Measurements from ENCODE around the gene NANOS3. TPM values are rescaled to one million over a fixed set of nuclear protein-coding genes. Genes with fewer than 3 reads are reported as not detected.

NANOS3 gene
- total and polyA plus RNA-seq, 10 of the 15 experiments (the other 5 are each of a cell fraction or from before 2014, with no cell fraction given) = 0.31 to 1.7 (median 0.81) TPM

DNA sequence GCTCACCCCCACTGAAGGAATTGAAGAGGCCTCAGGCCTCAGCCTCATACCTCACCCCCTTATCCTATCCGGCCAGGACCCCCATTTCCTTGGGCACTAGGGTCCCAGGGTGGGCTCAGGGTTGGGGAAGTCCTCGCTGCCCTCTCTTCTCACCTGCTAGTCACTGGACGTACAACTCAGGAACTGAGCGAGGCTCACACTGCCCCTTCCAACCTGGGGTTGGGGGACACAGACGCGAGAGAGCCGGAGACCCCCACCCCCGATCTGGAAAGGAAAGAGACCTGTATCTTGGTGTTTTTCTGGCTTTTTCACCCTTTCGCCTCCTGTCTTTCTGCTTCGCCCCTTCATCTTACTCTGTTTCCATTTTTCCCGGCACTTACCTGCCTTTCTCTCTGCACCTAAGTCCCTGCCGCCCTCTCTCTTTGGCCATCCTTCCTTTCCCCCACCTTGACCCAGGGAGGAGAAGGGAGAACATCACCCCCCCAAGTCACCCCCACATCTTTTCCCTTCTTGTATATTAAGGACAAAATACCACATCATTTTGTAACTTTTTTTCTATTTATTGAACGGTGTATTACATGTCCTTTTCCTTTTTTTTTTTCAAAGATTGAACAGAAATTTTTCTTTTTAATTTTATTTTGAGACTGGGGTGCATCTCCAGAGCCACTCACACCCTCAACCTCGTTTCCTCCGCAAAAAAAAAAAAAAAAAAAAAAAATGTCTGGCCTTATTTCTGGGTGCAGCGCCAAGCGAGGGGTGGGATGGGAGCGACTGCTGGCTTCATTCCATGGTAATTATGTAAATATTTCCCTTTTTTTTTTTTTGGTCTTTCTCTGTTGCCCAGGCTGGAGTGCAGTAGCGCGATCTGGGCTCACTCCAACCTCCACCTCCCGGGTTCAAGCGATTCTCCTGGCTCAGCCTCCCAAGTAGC lies 45.1 kb upstream of the NANOS3 start:
- intact Hi-C loops (cut with micrococcal nuclease; ENCODE audit: unreplicated experiment) = no loop called here
- H3K4me2 ChIP-seq (ENCODE audit: control insufficient read depth, insufficient read depth) = no peak overlapping the region
- H3K27ac ChIP-seq (ENCODE audit: control insufficient read depth, insufficient read depth) = no peak overlapping the region
- 97% methylated on average over 19 of the region's 22 CpGs for WGBS (ENCODE audit: insufficient coverage, insufficient replicate concordance, low lambda C conversion rate, missing lambda C conversion rate)
- no peak overlapping the region for H3K9ac ChIP-seq (ENCODE audit: control insufficient read depth, insufficient read depth, low read length)
- no peaks in the 10 kb centered on the region for H4K20me1 ChIP-seq (ENCODE audit: control insufficient read depth, insufficient read depth)
- no peak overlapping the region for H2AFZ ChIP-seq (ENCODE audit: control insufficient read depth, low read depth, low read length)
- no peak overlapping the region for H3K4me3 ChIP-seq
- ATAC-seq (no peak), DNase-seq (ENCODE audit: low read depth, low spot score) (no peak), FAIRE-seq (no peak)
- RAD21 ChIA-PET (ENCODE audit: unreplicated experiment) = no interaction called here
- TF ChIP-seq FOS (IDR thresholded peaks at IDR 0.05; ENCODE audit: borderline replicate concordance, extremely low read depth, insufficient read length) = no peak
- CTCF ChIA-PET = no interaction called here
- H3K9me3 ChIP-seq (replicated peaks; ENCODE audit: control insufficient read depth, insufficient read depth, low read length) = no peaks in the 10 kb centered on the region
- POLR2A ChIA-PET = no interaction called here
- H3K4me1 ChIP-seq (ENCODE audit: control insufficient read depth, insufficient read depth, low read length) = peaks cover 22% of the 10 kb centered on the region
- no peaks in the 10 kb centered on the region; the same call in none of the 2 replicates for H3K79me2 ChIP-seq (ENCODE audit: control insufficient read depth, insufficient read depth, low read length)
- no peaks in the 10 kb centered on the region for H3K27me3 ChIP-seq (replicated peaks in 1 of 2; ENCODE audit: control insufficient read depth in 2 of 2, insufficient read depth in 2 of 2, low read length in 1 of 2)
- in situ Hi-C loops (cut with MboI) = no loop called here
- H3K36me3 ChIP-seq (ENCODE audit: control insufficient read depth in 2 of 2, insufficient read depth in 2 of 2, low read length in 1 of 2) = peaks cover 0 to 3% of the 10 kb centered on the region in 2 experiments; a peak in 1 of 4 replicates
- SMC1A ChIA-PET (ENCODE audit: uncharacterized antibody, unreplicated experiment) = interaction anchor here (1.3 kb wide), 1 partner anchor 34 kb away, joined by 3 read pairs; no protein-coding TSS in a partner anchor
- BruUV-seq (replicated peaks) = no TSS peak

DNA sequence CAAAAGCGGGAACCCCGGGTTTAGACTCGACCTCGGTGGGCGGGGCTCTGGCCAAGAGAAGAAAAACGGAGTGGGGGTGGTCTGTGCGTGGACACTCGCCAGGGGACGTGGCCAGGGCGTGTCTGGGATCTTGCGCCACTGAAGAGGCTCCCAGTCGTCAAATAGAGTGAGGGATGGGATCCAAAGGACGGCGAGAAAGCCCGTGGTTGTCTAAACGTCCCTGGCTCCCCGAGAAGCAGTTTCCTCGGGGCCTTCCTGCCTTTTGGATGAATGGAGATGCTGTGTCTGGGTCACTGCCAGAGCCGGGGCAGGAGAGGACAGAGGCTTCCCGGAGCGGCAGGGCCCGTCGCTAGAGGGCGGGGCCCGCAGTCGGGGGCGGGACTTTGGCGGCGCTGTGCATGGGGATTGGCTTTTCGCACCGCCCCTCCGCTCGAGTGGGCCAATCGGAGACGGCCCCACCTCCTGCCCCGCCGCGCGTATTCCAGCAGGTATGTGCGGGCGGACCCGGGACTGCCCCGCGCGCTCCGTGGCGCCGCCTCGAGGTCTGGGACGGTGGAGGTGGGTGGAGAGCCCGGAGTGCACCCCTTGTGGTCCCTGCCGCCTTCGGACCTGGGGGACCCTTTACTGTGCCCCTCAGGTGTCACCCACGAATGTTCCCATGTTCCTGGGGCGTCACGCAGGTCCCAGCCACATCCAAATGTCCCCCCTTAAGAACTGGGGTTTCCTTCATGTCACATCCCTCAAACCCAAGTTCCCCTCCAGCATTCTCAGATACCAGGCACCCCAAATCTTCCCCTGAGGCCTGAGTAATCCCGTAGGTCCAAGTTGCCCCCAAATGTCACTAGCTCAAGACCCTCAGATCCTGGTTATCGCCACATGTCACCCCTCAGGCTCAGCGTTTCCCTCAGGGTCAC lies 43.3 kb upstream of the NANOS3 start:
- Histone ChIP-seq H3K27me3 (replicated peaks in 1 of 2; ENCODE audit: control insufficient read depth in 2 of 2, insufficient read depth in 2 of 2, low read length in 1 of 2) (no peaks in the 10 kb centered on the region), H3K9me3 (replicated peaks; ENCODE audit: control insufficient read depth, insufficient read depth, low read length) (no peaks in the 10 kb centered on the region), H3K36me3 (ENCODE audit: control insufficient read depth in 2 of 2, insufficient read depth in 2 of 2, low read length in 1 of 2) (peaks cover 0 to 3% of the 10 kb centered on the region in 2 experiments; a peak in 1 of 4 replicates), H3K4me3 (peak overlapping the region; percentile 63; the same call in 1 of the 2 replicates), H4K20me1 (ENCODE audit: control insufficient read depth, insufficient read depth) (no peaks in the 10 kb centered on the region), H2AFZ (ENCODE audit: control insufficient read depth, low read depth, low read length) (peak overlapping the region; percentile 81), H3K9ac (ENCODE audit: control insufficient read depth, insufficient read depth, low read length) (peak overlapping the region; percentile 62), H3K4me1 (ENCODE audit: control insufficient read depth, insufficient read depth, low read length) (peaks cover 32% of the 10 kb centered on the region), H3K27ac (ENCODE audit: control insufficient read depth, insufficient read depth) (peak overlapping the region; percentile 52), H3K4me2 (ENCODE audit: control insufficient read depth, insufficient read depth) (peak overlapping the region; percentile 98), H3K79me2 (ENCODE audit: control insufficient read depth, insufficient read depth, low read length) (peaks cover 14% of the 10 kb centered on the region)
- ChIA-PET RAD21 (ENCODE audit: unreplicated experiment) (interaction anchor here (0.7 to 1.3 kb wide), 3 partner anchors 28 to 36 kb away, joined by 3 to 9 read pairs (median 3); no protein-coding TSS in a partner anchor), SMC1A (ENCODE audit: uncharacterized antibody, unreplicated experiment) (interaction anchor here (1.2 to 1.3 kb wide), 2 partner anchors 28 to 36 kb away, joined by 3 read pairs; no protein-coding TSS in a partner anchor), CTCF (interaction anchor here (0.7 to 1.3 kb wide), 6 partner anchors 13 to 282 kb away, joined by 3 to 6 read pairs (median 4); no protein-coding TSS in a partner anchor), POLR2A (interaction anchor here (4.6 to 5.0 kb wide), 2 partner anchors 13 to 37 kb away, joined by 31 read pairs; partner anchors contain the start of gene ZSWIM4)
- ATAC-seq = peak; percentile 90
- BruUV-seq (replicated peaks) = no TSS peak
- FAIRE-seq = peak; percentile 96
- intact Hi-C loops (cut with micrococcal nuclease; ENCODE audit: unreplicated experiment) (no loop called here), in situ Hi-C loops (cut with MboI) (no loop called here)
- 4% methylated on average over 56 of the region's 59 CpGs for WGBS (ENCODE audit: insufficient coverage, insufficient replicate concordance, low lambda C conversion rate, missing lambda C conversion rate)
- no peak for DNase-seq (ENCODE audit: low read depth, low spot score)
- TF ChIP-seq EP300 (IDR thresholded peaks at IDR 0.05; ENCODE audit: borderline replicate concordance in 1 of 2, control insufficient read depth in 1 of 2, low read depth in 2 of 2, low read length in 2 of 2) (no peak), ZBED1 (IDR thresholded peaks at IDR 0.05; ENCODE audit: borderline replicate concordance) (peak; percentile 9; the same call in 1 of the 2 replicates), NFYB (IDR thresholded peaks at IDR 0.05; ENCODE audit: insufficient read depth, low read depth, low read length) (peak; percentile 98), PAX8 (IDR thresholded peaks at IDR 0.05) (no peak)
- TF ChIP-seq, protein P1, sequence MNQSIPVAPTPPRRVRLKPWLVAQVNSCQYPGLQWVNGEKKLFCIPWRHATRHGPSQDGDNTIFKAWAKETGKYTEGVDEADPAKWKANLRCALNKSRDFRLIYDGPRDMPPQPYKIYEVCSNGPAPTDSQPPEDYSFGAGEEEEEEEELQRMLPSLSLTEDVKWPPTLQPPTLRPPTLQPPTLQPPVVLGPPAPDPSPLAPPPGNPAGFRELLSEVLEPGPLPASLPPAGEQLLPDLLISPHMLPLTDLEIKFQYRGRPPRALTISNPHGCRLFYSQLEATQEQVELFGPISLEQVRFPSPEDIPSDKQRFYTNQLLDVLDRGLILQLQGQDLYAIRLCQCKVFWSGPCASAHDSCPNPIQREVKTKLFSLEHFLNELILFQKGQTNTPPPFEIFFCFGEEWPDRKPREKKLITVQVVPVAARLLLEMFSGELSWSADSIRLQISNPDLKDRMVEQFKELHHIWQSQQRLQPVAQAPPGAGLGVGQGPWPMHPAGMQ (IDR thresholded peaks at IDR 0.05; ENCODE audit: borderline replicate concordance) = no peak
